ENCODE results near the gene RGS12.

The RGS12 gene

GRCh38 chr4:3292571-3293400 lies at the start of gene RGS12:
RGS12 (plus strand) TSS chr4:3293021; CDS start chr4:3316171, 23,150 bp downstream.
- peak; percentile 97 for DNase-seq

- no peak for DNase-seq
These were observed 49.6 kb upstream of the RGS12 start for GRCh38 chr4:3243136-3243780.

GRCh38 chr4:3244002-3244401 lies 48.8 kb upstream of the RGS12 start:
- no peak for DNase-seq

- DNase-seq = no peak
These were observed 48.1 kb upstream of the RGS12 start for GRCh38 chr4:3244747-3245146.

- no peak for DNase-seq
These were observed 47.1 kb upstream of the RGS12 start for GRCh38 chr4:3245676-3246075.

GRCh38 chr4:3246458-3247398 lies 46.1 kb upstream of the RGS12 start:
- DNase-seq = no peak

- no peak for DNase-seq
These were observed 45.2 kb upstream of the RGS12 start for GRCh38 chr4:3247399-3248177.

- DNase-seq = no peak
These were observed 44.7 kb upstream of the RGS12 start for GRCh38 chr4:3248178-3248480.

- peak; percentile 57 for DNase-seq
These were observed 43.8 kb upstream of the RGS12 start, which contains the start of gene MSANTD1 for GRCh38 chr4:3248811-3249661. MSANTD1 (plus strand) TSS chr4:3249159; CDS start chr4:3249223, 64 bp downstream.

GRCh38 chr4:3249711-3250437 lies 42.9 kb upstream of the RGS12 start:
- DNase-seq = peak; percentile 18

GRCh38 chr4:3250438-3250955 lies 42.3 kb upstream of the RGS12 start:
- DNase-seq = peak; percentile 18

- DNase-seq = peak; percentile 20
These were observed 41.7 kb upstream of the RGS12 start for GRCh38 chr4:3250956-3251690.

GRCh38 chr4:3251691-3252479 lies 40.9 kb upstream of the RGS12 start:
- peak; percentile 9 for DNase-seq

GRCh38 chr4:3252480-3252828 lies 40.4 kb upstream of the RGS12 start:
- peak; percentile 5 for DNase-seq

- DNase-seq = peak; percentile 10
These were observed 39.8 kb upstream of the RGS12 start for GRCh38 chr4:3252831-3253641.

- DNase-seq = peak; percentile 7
These were observed 39.0 kb upstream of the RGS12 start for GRCh38 chr4:3253808-3254207.

GRCh38 chr4:3254302-3255131 lies 38.3 kb upstream of the RGS12 start:
- DNase-seq = peak; percentile 16
